ENCODE results near the gene MLYCD.

Gene MLYCD

DNA sequence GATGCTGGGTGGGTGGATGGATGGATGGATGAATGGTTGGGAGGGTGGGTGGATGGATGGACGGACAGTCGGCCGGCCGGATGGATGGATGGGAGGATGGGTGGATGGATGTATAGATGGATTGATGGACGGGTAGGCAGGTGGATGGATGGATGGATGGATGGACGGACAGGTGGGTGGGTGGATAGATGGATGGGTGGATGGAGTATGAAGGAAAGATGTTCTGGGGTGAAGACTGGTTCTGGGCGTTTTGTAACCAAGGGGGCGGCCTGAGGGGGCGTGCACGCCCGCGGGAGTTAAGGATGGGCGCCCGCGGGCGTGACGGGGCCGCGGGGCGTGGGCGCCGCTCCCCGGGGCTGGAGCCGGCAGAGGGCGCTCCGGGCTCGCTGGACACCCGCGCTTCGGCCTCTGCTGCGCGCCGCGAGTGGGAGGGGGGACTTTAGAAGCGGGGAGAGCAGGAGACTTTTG, 69.0 kb downstream of the MLYCD start, which contains the start of gene NECAB2:
Gene NECAB2, plus strand, starts transcription at position 407 of the 468 bp plus-strand sequence. CDS start 405 bp downstream, outside the sequence.
- Histone ChIP-seq H3K9me3 (ENCODE audit: insufficient read depth, low read length) (no peaks in the 10 kb centered on the region), H3K27ac (ENCODE audit: low read length) (no peak within 1 kb of the TSS), H2AFZ (ENCODE audit: low read depth, low read length) (no peak within 1 kb of the TSS), H3K4me1 (ENCODE audit: low read length) (no peaks in the 10 kb centered on the region), H3K9ac (ENCODE audit: low read length) (no peak within 1 kb of the TSS), H3K4me2 (ENCODE audit: low read length) (no peak within 1 kb of the TSS), H3K36me3 (replicated peaks; ENCODE audit: low read depth, low read length) (no peaks in the 10 kb centered on the region), H3K79me2 (ENCODE audit: low read length) (no peaks in the 10 kb centered on the region), H4K20me1 (ENCODE audit: insufficient read depth, low read length) (no peaks in the 10 kb centered on the region), H3K4me3 (ENCODE audit: low read length) (no peak within 1 kb of the TSS), H3K27me3 (ENCODE audit: low read depth, low read length) (no peaks in the 10 kb centered on the region)
- TF ChIP-seq EZH2phosphoT487 (IDR thresholded peaks at IDR 0.05; ENCODE audit: low read depth) = no peak
- TF ChIP-seq, protein P1, sequence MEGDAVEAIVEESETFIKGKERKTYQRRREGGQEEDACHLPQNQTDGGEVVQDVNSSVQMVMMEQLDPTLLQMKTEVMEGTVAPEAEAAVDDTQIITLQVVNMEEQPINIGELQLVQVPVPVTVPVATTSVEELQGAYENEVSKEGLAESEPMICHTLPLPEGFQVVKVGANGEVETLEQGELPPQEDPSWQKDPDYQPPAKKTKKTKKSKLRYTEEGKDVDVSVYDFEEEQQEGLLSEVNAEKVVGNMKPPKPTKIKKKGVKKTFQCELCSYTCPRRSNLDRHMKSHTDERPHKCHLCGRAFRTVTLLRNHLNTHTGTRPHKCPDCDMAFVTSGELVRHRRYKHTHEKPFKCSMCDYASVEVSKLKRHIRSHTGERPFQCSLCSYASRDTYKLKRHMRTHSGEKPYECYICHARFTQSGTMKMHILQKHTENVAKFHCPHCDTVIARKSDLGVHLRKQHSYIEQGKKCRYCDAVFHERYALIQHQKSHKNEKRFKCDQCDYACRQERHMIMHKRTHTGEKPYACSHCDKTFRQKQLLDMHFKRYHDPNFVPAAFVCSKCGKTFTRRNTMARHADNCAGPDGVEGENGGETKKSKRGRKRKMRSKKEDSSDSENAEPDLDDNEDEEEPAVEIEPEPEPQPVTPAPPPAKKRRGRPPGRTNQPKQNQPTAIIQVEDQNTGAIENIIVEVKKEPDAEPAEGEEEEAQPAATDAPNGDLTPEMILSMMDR (IDR thresholded peaks at IDR 0.05; ENCODE audit: low read depth, low read length) = no peak

DNA sequence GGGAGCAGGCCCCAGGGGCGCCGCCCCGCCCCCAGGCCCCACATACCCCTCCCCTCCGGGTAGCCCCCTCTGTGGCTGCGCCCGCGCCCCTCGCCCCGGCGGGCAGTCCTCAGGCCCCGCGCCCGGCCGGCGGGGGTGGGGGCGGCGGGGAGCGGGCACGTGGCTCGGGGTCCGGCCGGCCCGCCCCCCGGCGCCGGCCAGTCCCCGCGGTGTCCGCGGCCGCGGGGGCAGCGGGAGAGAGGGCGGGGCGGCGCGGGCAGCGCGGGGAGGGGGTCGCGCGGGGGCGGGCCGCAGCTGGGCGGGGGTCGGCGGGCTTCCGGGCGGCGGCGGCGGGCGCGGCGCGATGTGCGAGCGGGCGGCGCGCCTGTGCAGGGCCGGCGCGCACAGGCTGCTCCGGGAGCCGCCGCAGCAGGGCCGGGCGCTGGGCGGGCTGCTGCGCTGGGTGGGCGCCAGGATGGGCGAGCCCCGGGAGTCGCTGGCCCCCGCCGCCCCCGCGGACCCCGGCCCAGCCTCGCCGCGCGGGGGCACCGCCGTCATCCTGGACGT, 69.5 kb downstream of the MLYCD start:
- no peaks in the 10 kb centered on the region for H3K27me3 ChIP-seq (ENCODE audit: low read depth, low read length)
- H3K4me1 ChIP-seq (ENCODE audit: low read length) = no peaks in the 10 kb centered on the region
- H3K79me2 ChIP-seq (ENCODE audit: low read length) = no peaks in the 10 kb centered on the region
- H3K9me3 ChIP-seq (ENCODE audit: insufficient read depth, low read length) = no peaks in the 10 kb centered on the region
- H3K27ac ChIP-seq (ENCODE audit: low read length) = no peak overlapping the region
- no peaks in the 10 kb centered on the region for H3K36me3 ChIP-seq (replicated peaks; ENCODE audit: low read depth, low read length)
- no peaks in the 10 kb centered on the region for H4K20me1 ChIP-seq (ENCODE audit: insufficient read depth, low read length)
- H3K4me2 ChIP-seq (ENCODE audit: low read length) = no peak overlapping the region
- no peak overlapping the region for H3K4me3 ChIP-seq (ENCODE audit: low read length)
- H2AFZ ChIP-seq (ENCODE audit: low read depth, low read length) = no peak overlapping the region
- no peak for TF ChIP-seq EZH2phosphoT487 (IDR thresholded peaks at IDR 0.05; ENCODE audit: low read depth)
- TF ChIP-seq, protein P1 (IDR thresholded peaks at IDR 0.05; ENCODE audit: low read depth, low read length) = no peak
- no peak overlapping the region for H3K9ac ChIP-seq (ENCODE audit: low read length)

DNA sequence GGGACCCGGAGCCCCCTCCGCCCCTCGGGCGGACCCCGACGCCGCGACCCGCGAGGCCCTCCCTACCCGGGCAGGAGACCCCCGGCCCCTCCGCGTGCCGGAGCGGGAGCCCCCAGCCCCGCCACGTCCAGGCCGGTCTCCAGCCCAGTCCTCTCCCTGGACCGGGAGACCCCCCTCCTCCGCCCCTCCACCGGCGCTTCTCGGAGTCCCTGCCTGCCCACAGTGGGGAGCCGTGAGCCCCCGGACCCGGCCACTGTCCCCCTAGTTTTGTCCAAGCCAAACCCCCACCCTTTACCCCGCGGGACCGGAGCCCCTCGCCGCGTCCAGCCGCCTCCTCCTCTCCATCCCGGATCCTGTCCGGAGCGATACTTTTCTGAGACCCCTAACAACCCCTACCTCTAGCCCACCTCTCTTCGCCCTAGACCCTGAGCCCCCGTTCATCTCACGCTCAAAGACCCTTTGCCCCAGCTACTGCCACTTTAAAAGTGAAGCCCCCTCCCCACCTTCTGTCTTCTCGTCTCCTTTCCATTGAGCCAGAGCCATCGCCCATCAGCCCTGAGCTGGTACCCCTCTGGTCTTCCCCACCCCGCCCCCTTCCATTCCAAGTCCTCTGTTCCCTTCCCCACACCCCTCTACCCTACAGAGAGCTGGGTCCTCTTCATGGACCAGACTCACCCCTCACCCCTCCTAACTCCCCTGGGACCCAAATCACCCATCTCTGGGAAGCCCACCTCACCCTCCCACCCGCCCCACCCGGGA, 70.2 kb downstream of the MLYCD start:
- Histone ChIP-seq H3K4me1 (ENCODE audit: low read length) (no peaks in the 10 kb centered on the region), H3K4me2 (ENCODE audit: low read length) (no peak overlapping the region), H3K9ac (ENCODE audit: low read length) (no peak overlapping the region), H3K27me3 (ENCODE audit: low read depth, low read length) (no peaks in the 10 kb centered on the region), H4K20me1 (ENCODE audit: insufficient read depth, low read length) (no peaks in the 10 kb centered on the region), H3K4me3 (ENCODE audit: low read length) (no peak overlapping the region), H3K9me3 (ENCODE audit: insufficient read depth, low read length) (no peaks in the 10 kb centered on the region), H3K36me3 (replicated peaks; ENCODE audit: low read depth, low read length) (no peaks in the 10 kb centered on the region), H2AFZ (ENCODE audit: low read depth, low read length) (no peak overlapping the region), H3K79me2 (ENCODE audit: low read length) (no peaks in the 10 kb centered on the region), H3K27ac (ENCODE audit: low read length) (no peak overlapping the region)
- TF ChIP-seq, protein P1 (IDR thresholded peaks at IDR 0.05; ENCODE audit: low read depth, low read length) = no peak
- no peak for TF ChIP-seq EZH2phosphoT487 (IDR thresholded peaks at IDR 0.05; ENCODE audit: low read depth)

DNA sequence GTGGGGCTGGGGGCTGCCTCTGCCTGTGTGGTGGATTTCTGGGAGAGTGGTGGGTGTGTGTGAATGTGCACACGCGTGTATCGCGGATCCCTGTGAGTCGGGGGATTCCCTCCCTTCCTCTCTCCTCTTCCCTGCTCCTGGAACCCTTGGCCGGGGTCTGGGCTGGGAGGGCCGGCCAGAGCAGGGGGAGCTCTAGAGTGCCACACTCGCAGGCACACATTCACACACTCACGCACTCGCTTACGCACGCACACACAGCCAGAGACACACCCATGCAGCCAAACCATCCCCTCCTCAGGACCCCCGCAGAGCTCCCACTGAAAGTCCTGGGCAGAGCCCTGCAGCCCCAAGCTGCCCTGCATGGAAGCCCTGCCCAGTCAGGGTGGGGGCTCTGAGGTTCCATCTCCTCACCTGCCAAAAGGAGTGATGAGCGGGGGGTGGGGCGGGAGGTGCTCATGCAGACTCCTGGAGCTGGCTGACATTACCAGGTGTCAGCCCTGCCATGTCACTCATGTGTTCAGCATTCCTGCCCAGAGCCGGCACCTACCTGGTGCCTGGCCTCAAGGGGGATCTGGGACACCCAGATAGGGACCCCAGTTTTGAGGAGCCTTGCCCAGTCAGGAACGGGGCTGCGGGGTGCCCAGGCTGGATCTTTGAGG, 71.0 kb downstream of the MLYCD start:
- H2AFZ ChIP-seq (ENCODE audit: low read depth, low read length) = no peak overlapping the region
- no peak overlapping the region for H3K4me3 ChIP-seq (ENCODE audit: low read length)
- no peaks in the 10 kb centered on the region for H3K36me3 ChIP-seq (replicated peaks; ENCODE audit: low read depth, low read length)
- H3K9ac ChIP-seq (ENCODE audit: low read length) = no peak overlapping the region
- H3K27ac ChIP-seq (ENCODE audit: low read length) = no peak overlapping the region
- no peaks in the 10 kb centered on the region for H3K4me1 ChIP-seq (ENCODE audit: low read length)
- no peak overlapping the region for H3K4me2 ChIP-seq (ENCODE audit: low read length)
- no peaks in the 10 kb centered on the region for H4K20me1 ChIP-seq (ENCODE audit: insufficient read depth, low read length)
- TF ChIP-seq, protein P1 (IDR thresholded peaks at IDR 0.05; ENCODE audit: low read depth, low read length) = no peak
- TF ChIP-seq EZH2phosphoT487 (IDR thresholded peaks at IDR 0.05; ENCODE audit: low read depth) = no peak
- no peaks in the 10 kb centered on the region for H3K79me2 ChIP-seq (ENCODE audit: low read length)
- H3K9me3 ChIP-seq (ENCODE audit: insufficient read depth, low read length) = no peaks in the 10 kb centered on the region
- H3K27me3 ChIP-seq (ENCODE audit: low read depth, low read length) = no peaks in the 10 kb centered on the region
